H1 (cell line): Measurements from ENCODE around the gene SYPL1.

Experiments
- BCL11A ChIP-seq, 2 experiments: IDR thresholded peaks; one replicate each; pipeline ENCODE4 v1.6.1; 2011; ENCODE audit warnings: low read depth in 2 of 2, low read length in 2 of 2, mild to moderate bottlenecking in 2 of 2
- POLR2A ChIP-seq, 2 experiments: IDR thresholded peaks; 1 replicate in 1 of 2; 2 replicates in 1 of 2; pipeline ENCODE4 v1.6.1; 2011; ENCODE audit warnings: low read depth in 2 of 2, low read length in 2 of 2, mild to moderate bottlenecking in 2 of 2; ENCODE audit errors: control extremely low read depth in 1 of 2
- POLR2AphosphoS5 ChIP-seq: IDR thresholded peaks from 2 replicates; pipeline ENCODE4 v1.6.1; 2011; ENCODE audit warnings: low read depth, low read length
- RBBP5 ChIP-seq: IDR thresholded peaks from 2 replicates; pipeline ENCODE4 v1.7.1; 2012; ENCODE audit warnings: low read depth, mild to moderate bottlenecking, inconsistent platforms, low read length, moderate library complexity, borderline replicate concordance
- RFX5 ChIP-seq: IDR thresholded peaks from 2 replicates; pipeline ENCODE4 v1.6.1; 2011; ENCODE audit warnings: low read depth, low read length, improper control_type of control experiment, borderline replicate concordance
- SP4 ChIP-seq: IDR thresholded peaks from 2 replicates; pipeline ENCODE4 v1.6.1; 2012; ENCODE audit warnings: low read length, inconsistent platforms
- TBP ChIP-seq: IDR thresholded peaks from 2 replicates; pipeline ENCODE4 v1.6.1; 2011; ENCODE audit warnings: low read depth, low read length, improper control_type of control experiment
- TEAD4 ChIP-seq: IDR thresholded peaks from 2 replicates; pipeline ENCODE4 v1.6.1; 2012; ENCODE audit warnings: low read depth, low read length, inconsistent platforms, mixed read lengths
- TF ChIP-seq, protein P1 (sequence below), 3 experiments: IDR thresholded peaks; 1 replicate in 2 of 3; 2 replicates in 1 of 3; pipeline versions ENCODE4 v1.5.1 to v1.6.1; 2011; ENCODE audit warnings: low read length in 3 of 3, mild to moderate bottlenecking in 3 of 3, inconsistent platforms in 2 of 3, low read depth in 1 of 3, moderate library complexity in 1 of 3; ENCODE audit not compliant: insufficient read depth in 1 of 3; ENCODE audit errors: control extremely low read depth in 1 of 3

DNA sequence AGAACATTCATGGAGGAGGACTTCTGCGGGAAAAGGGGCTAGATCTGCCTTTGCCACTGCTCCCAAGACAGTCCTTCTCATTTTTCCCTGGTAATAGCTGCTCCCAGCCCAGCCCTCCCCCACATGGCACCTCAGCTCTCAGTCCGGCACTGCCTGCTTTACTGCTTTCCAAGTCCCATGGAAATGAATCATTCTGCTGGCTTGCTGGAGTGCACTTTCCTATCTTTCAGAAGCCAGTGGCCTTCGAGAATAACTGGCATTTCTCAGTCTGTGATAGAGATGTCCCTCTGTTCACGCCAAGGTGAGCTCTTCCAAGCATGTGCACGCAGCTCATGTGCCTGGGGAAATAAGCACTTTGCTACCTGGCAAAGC is 61.4 kb downstream of the SYPL1 start:
- TF ChIP-seq SP4 (no peak), TBP (no peak), POLR2A (IDR thresholded peaks at IDR 0.05; ENCODE audit: control extremely low read depth in 1 of 2, low read depth in 2 of 2, low read length in 2 of 2) (no peak), POLR2AphosphoS5 (no peak), RFX5 (no peak), TEAD4 (no peak), RBBP5 (no peak), BCL11A (IDR thresholded peaks at IDR 0.05; ENCODE audit: low read depth in 2 of 2, low read length in 2 of 2) (no peak)
- TF ChIP-seq, protein P1, sequence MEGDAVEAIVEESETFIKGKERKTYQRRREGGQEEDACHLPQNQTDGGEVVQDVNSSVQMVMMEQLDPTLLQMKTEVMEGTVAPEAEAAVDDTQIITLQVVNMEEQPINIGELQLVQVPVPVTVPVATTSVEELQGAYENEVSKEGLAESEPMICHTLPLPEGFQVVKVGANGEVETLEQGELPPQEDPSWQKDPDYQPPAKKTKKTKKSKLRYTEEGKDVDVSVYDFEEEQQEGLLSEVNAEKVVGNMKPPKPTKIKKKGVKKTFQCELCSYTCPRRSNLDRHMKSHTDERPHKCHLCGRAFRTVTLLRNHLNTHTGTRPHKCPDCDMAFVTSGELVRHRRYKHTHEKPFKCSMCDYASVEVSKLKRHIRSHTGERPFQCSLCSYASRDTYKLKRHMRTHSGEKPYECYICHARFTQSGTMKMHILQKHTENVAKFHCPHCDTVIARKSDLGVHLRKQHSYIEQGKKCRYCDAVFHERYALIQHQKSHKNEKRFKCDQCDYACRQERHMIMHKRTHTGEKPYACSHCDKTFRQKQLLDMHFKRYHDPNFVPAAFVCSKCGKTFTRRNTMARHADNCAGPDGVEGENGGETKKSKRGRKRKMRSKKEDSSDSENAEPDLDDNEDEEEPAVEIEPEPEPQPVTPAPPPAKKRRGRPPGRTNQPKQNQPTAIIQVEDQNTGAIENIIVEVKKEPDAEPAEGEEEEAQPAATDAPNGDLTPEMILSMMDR (IDR thresholded peaks at IDR 0.05; ENCODE audit: control extremely low read depth in 1 of 3, insufficient read depth in 1 of 3, low read depth in 1 of 3, low read length in 3 of 3) = no peak
